OCI-LY7 (cell line): ENCODE measurements around the gene HOXA7. TPM values are rescaled to one million over a fixed set of nuclear protein-coding genes. Genes with fewer than 3 reads are reported as not detected.

Experiments used
- BruUV-seq: library from RNA; stranded (reverse); fragments of 400-500 nt; replicated peaks from 2 replicates; lab custom pipeline; 2021; lab: Mats Ljungman, UMichigan
- CTCF ChIA-PET: fragments of 300-600 bp; sonication (Branson Sonifier 250); formaldehyde crosslinking; loops from one replicate; lab custom pipeline; 2022; ENCODE audit warnings: antibody characterized with exemption; ENCODE audit not compliant: unreplicated experiment; lab: Charles Lee
- POLR2A ChIA-PET: fragments of 300-600 bp; sonication (Branson Sonifier 250); formaldehyde crosslinking; loops from one replicate; lab custom pipeline; 2022; ENCODE audit warnings: antibody characterized with exemption; lab: Charles Lee
- DNase-seq: peaks from one replicate; pipeline ENCODE4 v3.0.0-alpha.2; 2015; ENCODE audit warnings: low spot score
- H2AFZ ChIP-seq: fragments of 200-600 bp; sonication (generic), shearing (Covaris generic); 2 replicates; pipeline ENCODE4 v1.6.1; 2014; ENCODE audit warnings: mild to moderate bottlenecking, antibody characterized with exemption, low read length, moderate library complexity
- H3K27ac ChIP-seq: fragments of 200-600 bp; sonication (generic); 2 replicates; pipeline ENCODE4 v1.5.1; 2014; ENCODE audit warnings: mixed run types, low read depth, mild to moderate bottlenecking, moderate library complexity, low read length, inconsistent platforms; ENCODE audit not compliant: poor library complexity, severe bottlenecking
- H3K36me3 ChIP-seq: fragments of 200-600 bp; sonication (generic); 2 replicates; pipeline ENCODE4 v1.6.1; 2014; ENCODE audit warnings: mild to moderate bottlenecking, antibody characterized with exemption, low read length, moderate library complexity, mixed read lengths; ENCODE audit not compliant: insufficient read depth
- H3K4me1 ChIP-seq: fragments of 200-600 bp; sonication (generic); 2 replicates; pipeline ENCODE4 v1.5.1; 2014; ENCODE audit warnings: mild to moderate bottlenecking, low read length; ENCODE audit not compliant: insufficient read depth, poor library complexity, severe bottlenecking
- H3K4me2 ChIP-seq: fragments of 200-600 bp; sonication (generic); 2 replicates; pipeline ENCODE4 v1.6.1; 2014; ENCODE audit warnings: mild to moderate bottlenecking, low read length
- H3K4me3 ChIP-seq: fragments of 200-600 bp; sonication (generic); 2 replicates; pipeline ENCODE4 v1.5.1; 2014; ENCODE audit warnings: mild to moderate bottlenecking, low read depth, low read length; ENCODE audit not compliant: poor library complexity, severe bottlenecking
- H3K79me2 ChIP-seq: fragments of 200-600 bp; sonication (generic); 2 replicates; pipeline ENCODE4 v1.6.1; 2016; ENCODE audit warnings: low read depth, mild to moderate bottlenecking, low read length, moderate library complexity, mixed read lengths; ENCODE audit not compliant: insufficient read depth
- H3K9me2 ChIP-seq: fragments of 200-600 bp; sonication (generic); 2 replicates; pipeline ENCODE4 v1.6.1; 2016; ENCODE audit warnings: mild to moderate bottlenecking, low read length, mixed read lengths; ENCODE audit not compliant: insufficient read depth
- H3K9me3 ChIP-seq: fragments of 200-600 bp; sonication (generic); 2 replicates; pipeline ENCODE4 v1.6.1; 2014; ENCODE audit warnings: mild to moderate bottlenecking, mixed run types, low read length, mixed read lengths
- H4K20me1 ChIP-seq: fragments of 200-600 bp; sonication (generic); 2 replicates; pipeline ENCODE4 v1.6.1; 2014; ENCODE audit warnings: mild to moderate bottlenecking, antibody characterized with exemption, low read length, moderate library complexity, mixed read lengths; ENCODE audit not compliant: insufficient read depth
- EZH2phosphoT487 ChIP-seq: fragments of 200-600 bp; sonication (generic); IDR thresholded peaks from 2 replicates; pipeline ENCODE4 v1.6.1; 2018; ENCODE audit warnings: low read depth, borderline replicate concordance, mild to moderate bottlenecking, mixed run types, antibody characterized with exemption, low read length, moderate library complexity, mixed read lengths
- intact Hi-C: fragments of 100-400 bp; cut with micrococcal nuclease; formaldehyde crosslinking; loops from one replicate; pipeline ENCODE4 v1.10.0; 2022; ENCODE audit not compliant: unreplicated experiment
- total RNA-seq, 2 experiments: library from RNA; depleted of rRNA in 1 of 2; stranded (reverse); fragments of >200 nt in 1 of 2; shearing (Covaris generic) in 1 of 2; gene quantifications; 2 replicates each; pipeline ENCODE4 v1.2.3, GENCODE V29; 2014 to 2022
- TF ChIP-seq, protein P1 (sequence below): fragments of 200-600 bp; sonication (generic); conservative IDR thresholded peaks from 2 replicates; pipeline ENCODE4 v1.5.1; 2014; ENCODE audit warnings: mild to moderate bottlenecking, antibody characterized with exemption, low read length, moderate library complexity, mixed read lengths

HOXA7 gene
- total RNA-seq, 2 experiments from 2014 or later, result 1.2 to 6.0 TPM

GRCh38 chr7:27121684-27122076, 34.8 kb downstream of the HOXA7 start:
- CTCF ChIA-PET, result no interaction called here
- Histone ChIP-seq H3K9me3 (no peaks in the 10 kb centered on the region), H3K4me3 (no peak overlapping the region), H4K20me1 (no peaks in the 10 kb centered on the region), H3K27ac (no peak overlapping the region), H3K79me2 (no peaks in the 10 kb centered on the region), H3K4me1 (no peaks in the 10 kb centered on the region), H3K4me2 (no peak overlapping the region), H3K36me3 (no peaks in the 10 kb centered on the region), H2AFZ (no peak overlapping the region), H3K9me2 (no peaks in the 10 kb centered on the region)
- DNase-seq, result no peak
- BruUV-seq, result no TSS peak
- POLR2A ChIA-PET, result no interaction called here
- intact Hi-C loops, result no loop called here
- TF ChIP-seq, protein P1, sequence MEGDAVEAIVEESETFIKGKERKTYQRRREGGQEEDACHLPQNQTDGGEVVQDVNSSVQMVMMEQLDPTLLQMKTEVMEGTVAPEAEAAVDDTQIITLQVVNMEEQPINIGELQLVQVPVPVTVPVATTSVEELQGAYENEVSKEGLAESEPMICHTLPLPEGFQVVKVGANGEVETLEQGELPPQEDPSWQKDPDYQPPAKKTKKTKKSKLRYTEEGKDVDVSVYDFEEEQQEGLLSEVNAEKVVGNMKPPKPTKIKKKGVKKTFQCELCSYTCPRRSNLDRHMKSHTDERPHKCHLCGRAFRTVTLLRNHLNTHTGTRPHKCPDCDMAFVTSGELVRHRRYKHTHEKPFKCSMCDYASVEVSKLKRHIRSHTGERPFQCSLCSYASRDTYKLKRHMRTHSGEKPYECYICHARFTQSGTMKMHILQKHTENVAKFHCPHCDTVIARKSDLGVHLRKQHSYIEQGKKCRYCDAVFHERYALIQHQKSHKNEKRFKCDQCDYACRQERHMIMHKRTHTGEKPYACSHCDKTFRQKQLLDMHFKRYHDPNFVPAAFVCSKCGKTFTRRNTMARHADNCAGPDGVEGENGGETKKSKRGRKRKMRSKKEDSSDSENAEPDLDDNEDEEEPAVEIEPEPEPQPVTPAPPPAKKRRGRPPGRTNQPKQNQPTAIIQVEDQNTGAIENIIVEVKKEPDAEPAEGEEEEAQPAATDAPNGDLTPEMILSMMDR, result no peak
- TF ChIP-seq EZH2phosphoT487, result no peak

DNA sequence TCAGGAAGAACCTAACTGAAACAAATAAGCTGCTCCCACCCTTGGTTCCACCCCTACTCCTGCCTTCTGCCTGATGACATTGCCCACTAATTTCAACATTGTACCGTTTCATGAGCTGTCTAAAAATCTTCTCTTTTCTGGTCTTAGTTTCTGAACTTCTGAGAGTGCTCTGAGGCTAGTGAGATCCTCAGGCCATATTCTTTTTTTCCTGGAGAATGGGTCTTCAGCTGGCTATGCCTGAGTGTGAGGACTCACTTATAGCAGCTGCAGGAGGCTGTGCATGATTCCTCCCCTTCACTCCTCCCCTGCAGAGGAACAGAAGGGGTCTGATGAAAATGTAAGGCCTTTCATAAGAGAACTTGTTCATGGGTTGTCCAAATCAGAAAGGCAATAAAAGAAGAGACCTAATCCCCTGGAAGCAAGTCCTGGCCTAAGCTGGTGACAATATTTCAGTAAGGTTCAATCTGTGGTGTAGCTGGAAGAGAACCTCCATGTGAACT, 37.0 kb downstream of the HOXA7 start:
- no peaks in the 10 kb centered on the region for H3K9me3 ChIP-seq
- H3K4me3 ChIP-seq, result no peak overlapping the region
- intact Hi-C loops, result no loop called here
- no peaks in the 10 kb centered on the region for H4K20me1 ChIP-seq
- no peaks in the 10 kb centered on the region for H3K36me3 ChIP-seq
- ChIA-PET CTCF (no interaction called here), POLR2A (interaction anchor here (0.6 to 1.0 kb wide), 2 partner anchors 11 to 29 kb away, joined by 3 to 4 read pairs; partner anchors contain the start of gene HOXA4)
- no peak overlapping the region for H2AFZ ChIP-seq
- no peak for TF ChIP-seq EZH2phosphoT487
- TF ChIP-seq, protein P1, result no peak
- no peaks in the 10 kb centered on the region for H3K79me2 ChIP-seq
- BruUV-seq, result no TSS peak
- no peak overlapping the region for H3K27ac ChIP-seq
- H3K9me2 ChIP-seq, result no peaks in the 10 kb centered on the region
- no peak for DNase-seq
- no peak overlapping the region for H3K4me2 ChIP-seq
- no peaks in the 10 kb centered on the region for H3K4me1 ChIP-seq

DNA sequence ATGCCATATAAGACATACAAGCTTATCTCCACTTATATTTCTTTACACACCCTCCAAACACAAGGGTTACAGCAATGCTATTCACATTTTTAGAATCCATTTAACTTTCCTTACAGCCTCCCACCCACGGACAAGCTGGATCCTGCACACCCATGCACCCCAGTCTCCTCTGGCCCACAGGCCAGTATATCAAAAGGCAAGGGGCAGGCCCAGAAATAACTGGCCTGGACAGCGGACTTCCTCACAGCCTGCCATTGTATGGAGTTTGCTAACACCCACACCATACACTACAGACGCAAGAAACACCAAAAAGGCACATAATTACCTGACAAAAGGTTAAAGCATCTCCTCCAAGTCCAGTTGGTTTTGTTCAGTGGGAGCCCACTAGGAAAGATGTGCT, 37.9 kb downstream of the HOXA7 start:
- Histone ChIP-seq H3K4me1 (no peaks in the 10 kb centered on the region), H3K27ac (no peak overlapping the region), H3K9me3 (no peaks in the 10 kb centered on the region), H2AFZ (no peak overlapping the region), H4K20me1 (no peaks in the 10 kb centered on the region), H3K4me2 (no peak overlapping the region), H3K79me2 (no peaks in the 10 kb centered on the region), H3K9me2 (no peaks in the 10 kb centered on the region), H3K36me3 (no peaks in the 10 kb centered on the region), H3K4me3 (no peak overlapping the region)
- DNase-seq, result no peak
- TF ChIP-seq, protein P1, result no peak
- no peak for TF ChIP-seq EZH2phosphoT487
- POLR2A ChIA-PET, result no interaction called here
- intact Hi-C loops, result no loop called here
- CTCF ChIA-PET, result no interaction called here
- BruUV-seq, result no TSS peak
